NCI-H1105 (cell line): ENCODE results near the gene ARPC1A.
"Not testable (repeated sequence)": the region's sequence is repeated elsewhere in the genome, so short reads cannot be mapped to it uniquely, and the experiment has no call there.

Source experiments
- DNase-seq: peaks from one replicate; lab custom pipeline; 2025; lab: John Stamatoyannopoulos, UW

The ARPC1A gene

GRCh38 chr7:99322659-99323058 lies 3.0 kb upstream of the ARPC1A start:
- not testable (repeated sequence) for DNase-seq

GRCh38 chr7:99324559-99324958 lies 1.1 kb upstream of the ARPC1A start:
- no peak for DNase-seq

- DNase-seq: no peak
Observed at GRCh38 chr7:99325001-99325493, 651 bp upstream of the ARPC1A start.

- no peak for DNase-seq
Observed at GRCh38 chr7:99326408-99326782, 697 bp downstream of the ARPC1A start.

GRCh38 chr7:99330314-99330961 lies 4.7 kb downstream of the ARPC1A start:
- not testable (repeated sequence) for DNase-seq

GRCh38 chr7:99331002-99331401 lies 5.3 kb downstream of the ARPC1A start:
- DNase-seq: no peak

- no peak for DNase-seq
Observed at GRCh38 chr7:99339595-99339994, 13.9 kb downstream of the ARPC1A start.

GRCh38 chr7:99340659-99341058 lies 15.0 kb downstream of the ARPC1A start:
- DNase-seq: no peak

- no peak for DNase-seq
Observed at GRCh38 chr7:99344061-99344647, 18.5 kb downstream of the ARPC1A start.

GRCh38 chr7:99350641-99351040 lies 24.9 kb downstream of the ARPC1A start:
- DNase-seq: not testable (repeated sequence)

- no peak for DNase-seq
Observed at GRCh38 chr7:99352247-99352646, 26.5 kb downstream of the ARPC1A start.

- DNase-seq: no peak
Observed at GRCh38 chr7:99355098-99355497, 29.4 kb downstream of the ARPC1A start.

GRCh38 chr7:99357701-99358490 lies 32.2 kb downstream of the ARPC1A start:
- DNase-seq: no peak

GRCh38 chr7:99358521-99358920 lies 32.8 kb downstream of the ARPC1A start:
- DNase-seq: not testable (repeated sequence)

- no peak for DNase-seq
Observed at GRCh38 chr7:99359465-99360154, 33.9 kb downstream of the ARPC1A start.

GRCh38 chr7:99362801-99363200 lies 37.1 kb downstream of the ARPC1A start:
- no peak for DNase-seq

- no peak for DNase-seq
Observed at GRCh38 chr7:99363286-99363685, 37.6 kb downstream of the ARPC1A start.

GRCh38 chr7:99365318-99366141 lies 39.8 kb downstream of the ARPC1A start:
- DNase-seq: no peak

- no peak for DNase-seq
Observed at GRCh38 chr7:99366646-99367045, 40.9 kb downstream of the ARPC1A start.

- DNase-seq: no peak
Observed at GRCh38 chr7:99368750-99369389, 43.2 kb downstream of the ARPC1A start.

GRCh38 chr7:99369767-99370391 lies 44.2 kb downstream of the ARPC1A start:
- no peak for DNase-seq
